ENCODE measurements around the gene ANKRD24.

DNA sequence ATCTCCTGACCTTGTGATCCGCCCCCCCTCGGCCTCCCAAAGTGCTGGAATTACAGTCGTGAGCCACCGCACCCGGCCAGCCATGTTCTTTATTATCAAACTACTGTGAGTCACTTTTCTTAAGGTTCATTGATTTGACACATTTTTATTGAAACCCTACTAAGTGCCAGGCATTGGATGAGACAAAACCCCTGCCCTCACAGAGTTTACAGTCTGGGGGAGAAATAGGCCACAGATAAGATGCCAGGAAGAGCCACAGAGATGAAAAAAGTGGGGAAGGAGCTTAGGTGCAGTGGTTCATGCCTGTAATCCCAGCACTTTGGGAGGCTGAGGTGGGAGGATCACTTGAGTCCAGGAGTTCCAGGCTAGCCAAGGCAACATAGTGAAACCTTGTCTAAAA, 44.0 kb upstream of the ANKRD24 start:
- TF ChIP-seq POLR2A (IDR thresholded peaks at IDR 0.05), result no peak
- TF ChIP-seq, protein P1, sequence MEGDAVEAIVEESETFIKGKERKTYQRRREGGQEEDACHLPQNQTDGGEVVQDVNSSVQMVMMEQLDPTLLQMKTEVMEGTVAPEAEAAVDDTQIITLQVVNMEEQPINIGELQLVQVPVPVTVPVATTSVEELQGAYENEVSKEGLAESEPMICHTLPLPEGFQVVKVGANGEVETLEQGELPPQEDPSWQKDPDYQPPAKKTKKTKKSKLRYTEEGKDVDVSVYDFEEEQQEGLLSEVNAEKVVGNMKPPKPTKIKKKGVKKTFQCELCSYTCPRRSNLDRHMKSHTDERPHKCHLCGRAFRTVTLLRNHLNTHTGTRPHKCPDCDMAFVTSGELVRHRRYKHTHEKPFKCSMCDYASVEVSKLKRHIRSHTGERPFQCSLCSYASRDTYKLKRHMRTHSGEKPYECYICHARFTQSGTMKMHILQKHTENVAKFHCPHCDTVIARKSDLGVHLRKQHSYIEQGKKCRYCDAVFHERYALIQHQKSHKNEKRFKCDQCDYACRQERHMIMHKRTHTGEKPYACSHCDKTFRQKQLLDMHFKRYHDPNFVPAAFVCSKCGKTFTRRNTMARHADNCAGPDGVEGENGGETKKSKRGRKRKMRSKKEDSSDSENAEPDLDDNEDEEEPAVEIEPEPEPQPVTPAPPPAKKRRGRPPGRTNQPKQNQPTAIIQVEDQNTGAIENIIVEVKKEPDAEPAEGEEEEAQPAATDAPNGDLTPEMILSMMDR (IDR thresholded peaks at IDR 0.05), result no peak
- no peak for TF ChIP-seq EP300 (IDR thresholded peaks at IDR 0.05)
